Mammary epithelial cell (primary cell): ENCODE results near the gene NEIL1.
"Not testable (repeated sequence)": the region's sequence is repeated elsewhere in the genome, so short reads cannot be mapped to it uniquely, and the experiment has no call there.

Experiments
- EZH2 ChIP-seq: IDR thresholded peaks from 2 replicates; pipeline ENCODE4 v1.6.1; 2012; ENCODE audit warnings: low read length, inconsistent platforms, borderline replicate concordance
- TF ChIP-seq, protein P1 (sequence below), 2 donors: IDR thresholded peaks in 1 of 2; conservative IDR thresholded peaks in 1 of 2; 2 replicates each; pipeline ENCODE4 v1.5.1; 2011 to 2012; ENCODE audit warnings: inconsistent platforms in 2 of 2, low read length in 2 of 2, mild to moderate bottlenecking in 2 of 2, control low read depth in 1 of 2, low read depth in 1 of 2; ENCODE audit not compliant: insufficient read depth in 1 of 2; ENCODE audit errors: extremely low read depth in 1 of 2

- TF ChIP-seq, protein P1, sequence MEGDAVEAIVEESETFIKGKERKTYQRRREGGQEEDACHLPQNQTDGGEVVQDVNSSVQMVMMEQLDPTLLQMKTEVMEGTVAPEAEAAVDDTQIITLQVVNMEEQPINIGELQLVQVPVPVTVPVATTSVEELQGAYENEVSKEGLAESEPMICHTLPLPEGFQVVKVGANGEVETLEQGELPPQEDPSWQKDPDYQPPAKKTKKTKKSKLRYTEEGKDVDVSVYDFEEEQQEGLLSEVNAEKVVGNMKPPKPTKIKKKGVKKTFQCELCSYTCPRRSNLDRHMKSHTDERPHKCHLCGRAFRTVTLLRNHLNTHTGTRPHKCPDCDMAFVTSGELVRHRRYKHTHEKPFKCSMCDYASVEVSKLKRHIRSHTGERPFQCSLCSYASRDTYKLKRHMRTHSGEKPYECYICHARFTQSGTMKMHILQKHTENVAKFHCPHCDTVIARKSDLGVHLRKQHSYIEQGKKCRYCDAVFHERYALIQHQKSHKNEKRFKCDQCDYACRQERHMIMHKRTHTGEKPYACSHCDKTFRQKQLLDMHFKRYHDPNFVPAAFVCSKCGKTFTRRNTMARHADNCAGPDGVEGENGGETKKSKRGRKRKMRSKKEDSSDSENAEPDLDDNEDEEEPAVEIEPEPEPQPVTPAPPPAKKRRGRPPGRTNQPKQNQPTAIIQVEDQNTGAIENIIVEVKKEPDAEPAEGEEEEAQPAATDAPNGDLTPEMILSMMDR (conservative IDR thresholded peaks at IDR 0.05 in 1 of 2, IDR thresholded peaks at IDR 0.05 in 1 of 2; ENCODE audit: extremely low read depth in 1 of 2, insufficient read depth in 1 of 2, low read depth in 1 of 2, low read length in 2 of 2) = not testable (repeated sequence)
- TF ChIP-seq EZH2 = not testable (repeated sequence)
Measured at GRCh38 chr15:75349351-75349669, 2.5 kb downstream of the NEIL1 start.
